Endothelial cell of umbilical vein (primary cell): ENCODE results near the gene DACT1.

Experiments used
- CTCF ChIP-seq, 2 donors: IDR thresholded peaks; 1 replicate in 1 of 2; 2 replicates in 1 of 2; pipeline ENCODE4 v1.5.1; 2011; ENCODE audit warnings: low read length in 2 of 2, mild to moderate bottlenecking in 2 of 2, moderate library complexity in 2 of 2, control low read depth in 1 of 2, inconsistent platforms in 1 of 2, low read depth in 1 of 2; ENCODE audit not compliant: insufficient read depth in 1 of 2; ENCODE audit errors: extremely low read depth in 1 of 2
- EZH2 ChIP-seq: IDR thresholded peaks from 2 replicates; pipeline ENCODE4 v1.6.1; 2012; ENCODE audit warnings: borderline replicate concordance, low read depth, mild to moderate bottlenecking, moderate library complexity, low read length, inconsistent platforms; ENCODE audit not compliant: severe bottlenecking
- FOS ChIP-seq: IDR thresholded peaks from 2 replicates; pipeline ENCODE4 v1.6.1; 2011; ENCODE audit warnings: mild to moderate bottlenecking, low read length, moderate library complexity, borderline replicate concordance; ENCODE audit not compliant: insufficient read depth
- JUN ChIP-seq: IDR thresholded peaks from 2 replicates; pipeline ENCODE4 v1.6.1; 2011; ENCODE audit warnings: borderline replicate concordance, low read depth; ENCODE audit not compliant: insufficient read length, insufficient read depth
- MAX ChIP-seq: IDR thresholded peaks from 2 replicates; pipeline ENCODE4 v1.6.1; 2011; ENCODE audit not compliant: insufficient read depth, insufficient read length
- MYC ChIP-seq: IDR thresholded peaks from one replicate; pipeline ENCODE4 v1.6.1; 2011; ENCODE audit warnings: mild to moderate bottlenecking, low read depth, low read length
- POLR2A ChIP-seq: IDR thresholded peaks from 2 replicates; pipeline ENCODE4 v1.6.1; 2012; ENCODE audit warnings: low read depth, mild to moderate bottlenecking, control low read depth, low read length
- POLR2AphosphoS5 ChIP-seq: IDR thresholded peaks from 2 replicates; pipeline ENCODE4 v1.6.1; 2012; ENCODE audit warnings: low read depth, mild to moderate bottlenecking, control low read depth, low read length, moderate library complexity; ENCODE audit not compliant: insufficient read depth

DNA sequence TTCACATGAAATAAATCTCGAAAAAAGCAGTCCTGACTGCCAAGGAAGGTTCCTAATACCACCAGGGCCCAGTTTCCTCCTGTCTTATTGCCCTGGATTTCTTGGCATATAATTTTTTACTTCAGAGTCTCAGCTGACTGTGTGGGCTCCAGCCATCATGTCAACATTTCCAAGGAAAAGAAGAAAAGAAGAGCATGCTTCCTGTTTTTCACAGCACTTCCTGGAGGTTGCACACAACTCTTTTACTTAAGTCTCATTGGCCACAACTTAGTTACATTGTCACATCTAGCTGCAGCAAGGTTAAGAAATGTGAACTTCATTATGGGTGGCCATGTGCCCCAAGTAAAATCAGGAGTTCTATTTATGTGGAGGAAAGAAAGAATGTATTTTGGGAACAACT, 24.3 kb downstream of the DACT1 start:
- TF ChIP-seq MAX: no peak
- TF ChIP-seq POLR2AphosphoS5: no peak
- no peak for TF ChIP-seq CTCF (IDR thresholded peaks at IDR 0.05; ENCODE audit: extremely low read depth in 1 of 2, insufficient read depth in 1 of 2, low read depth in 1 of 2, low read length in 2 of 2)
- no peak for TF ChIP-seq EZH2
- TF ChIP-seq POLR2A: no peak
- TF ChIP-seq FOS: no peak
- TF ChIP-seq MYC: no peak
- TF ChIP-seq JUN: no peak
